HG02938 (cell line): ENCODE measurements around the gene RTEL1.

Experiments used
- ATAC-seq: cut with Tn5 transposase; IDR thresholded peaks from one replicate; pipeline ENCODE4 v1.9.1; 2021; ENCODE audit warnings: mild to moderate bottlenecking, moderate library complexity; ENCODE audit not compliant: unreplicated experiment

RTEL1 gene

DNA sequence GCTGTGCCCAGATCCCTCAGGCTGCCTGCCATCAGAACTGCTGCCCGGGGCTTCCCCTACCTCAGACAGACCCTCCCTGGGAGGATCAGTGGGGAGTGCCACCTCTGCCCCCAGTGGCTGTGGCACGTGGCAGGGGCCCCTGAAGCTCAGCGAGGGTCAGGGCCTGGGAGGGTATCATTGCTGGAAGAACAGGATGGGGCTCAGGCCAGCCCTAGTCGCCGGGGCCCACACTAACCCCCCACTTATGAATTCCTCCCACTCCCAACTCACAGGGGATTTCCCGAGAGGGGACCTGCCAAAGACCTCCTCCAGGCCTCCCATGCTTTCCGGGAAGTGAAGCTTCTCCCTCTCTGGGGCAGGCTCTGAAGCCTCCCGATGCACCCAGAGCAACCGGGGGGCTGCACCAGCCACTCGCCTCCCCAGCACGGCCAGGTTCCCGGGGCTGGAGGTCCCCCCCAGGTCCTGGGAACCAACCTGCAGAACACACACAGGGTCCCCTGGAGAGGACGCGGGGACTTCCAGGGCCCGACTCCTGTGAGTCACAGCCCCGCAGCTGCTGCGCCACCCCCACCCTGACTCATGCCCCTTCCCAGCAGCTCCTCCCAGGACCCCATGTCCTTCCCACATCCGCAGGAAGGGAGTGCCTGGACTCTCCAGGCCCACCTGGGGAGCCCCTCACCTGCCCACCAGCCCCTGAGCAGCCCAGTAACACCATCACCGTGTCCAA, 40.8 kb downstream of the RTEL1 start:
- no peak for ATAC-seq

DNA sequence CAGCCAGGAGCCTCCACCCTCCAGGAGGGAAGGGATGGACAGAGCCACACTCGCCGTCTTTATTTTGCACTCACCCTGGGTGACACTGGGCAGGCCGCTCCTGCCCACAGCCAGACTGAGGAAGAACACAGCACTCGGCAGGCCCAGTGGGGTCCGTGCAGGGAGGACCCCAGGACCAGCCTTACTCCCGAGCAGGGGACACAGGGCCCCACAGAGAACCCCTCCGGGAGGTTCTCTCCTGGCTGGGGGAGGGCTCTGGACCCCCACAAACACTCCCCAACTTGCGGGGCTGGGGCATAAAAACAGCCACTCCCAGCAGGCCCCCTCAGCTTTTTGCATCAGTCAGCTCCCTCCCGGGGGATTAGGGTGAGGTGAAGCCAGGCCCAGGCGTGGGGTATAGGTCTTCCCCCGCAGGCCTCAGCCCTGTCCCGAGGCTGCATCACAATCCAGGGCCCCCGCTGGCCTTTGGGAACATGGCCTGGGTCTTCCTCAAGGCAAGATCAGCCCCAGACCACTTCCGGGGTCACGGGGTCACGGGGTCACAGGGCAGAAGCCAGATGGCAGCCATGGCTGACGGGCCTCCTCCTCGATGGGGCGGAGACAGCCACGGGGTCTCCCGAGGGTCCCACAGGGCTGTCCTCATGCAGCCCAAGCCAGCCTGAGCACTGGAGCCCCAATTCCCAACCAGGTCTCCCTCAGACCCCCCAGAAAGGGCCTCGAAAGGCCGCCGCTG, 41.5 kb downstream of the RTEL1 start:
- ATAC-seq = no peak

GRCh38 chr20:63700199-63701050, 42.3 kb downstream of the RTEL1 start:
- no peak for ATAC-seq

DNA sequence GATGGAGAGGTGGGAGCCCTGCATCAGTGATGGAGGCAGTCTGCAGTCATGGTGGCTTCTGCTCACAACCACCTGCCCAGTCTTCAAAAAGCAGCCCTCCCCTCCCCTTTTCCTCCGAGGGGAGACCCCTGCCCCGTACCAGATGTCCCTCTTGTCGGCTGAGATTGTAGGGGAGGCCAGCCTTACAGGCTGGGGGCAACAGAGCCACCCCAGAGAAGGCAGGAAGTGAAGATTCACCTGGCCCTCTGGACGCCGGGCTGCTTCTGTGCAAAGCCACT, 42.9 kb downstream of the RTEL1 start:
- no peak for ATAC-seq

DNA sequence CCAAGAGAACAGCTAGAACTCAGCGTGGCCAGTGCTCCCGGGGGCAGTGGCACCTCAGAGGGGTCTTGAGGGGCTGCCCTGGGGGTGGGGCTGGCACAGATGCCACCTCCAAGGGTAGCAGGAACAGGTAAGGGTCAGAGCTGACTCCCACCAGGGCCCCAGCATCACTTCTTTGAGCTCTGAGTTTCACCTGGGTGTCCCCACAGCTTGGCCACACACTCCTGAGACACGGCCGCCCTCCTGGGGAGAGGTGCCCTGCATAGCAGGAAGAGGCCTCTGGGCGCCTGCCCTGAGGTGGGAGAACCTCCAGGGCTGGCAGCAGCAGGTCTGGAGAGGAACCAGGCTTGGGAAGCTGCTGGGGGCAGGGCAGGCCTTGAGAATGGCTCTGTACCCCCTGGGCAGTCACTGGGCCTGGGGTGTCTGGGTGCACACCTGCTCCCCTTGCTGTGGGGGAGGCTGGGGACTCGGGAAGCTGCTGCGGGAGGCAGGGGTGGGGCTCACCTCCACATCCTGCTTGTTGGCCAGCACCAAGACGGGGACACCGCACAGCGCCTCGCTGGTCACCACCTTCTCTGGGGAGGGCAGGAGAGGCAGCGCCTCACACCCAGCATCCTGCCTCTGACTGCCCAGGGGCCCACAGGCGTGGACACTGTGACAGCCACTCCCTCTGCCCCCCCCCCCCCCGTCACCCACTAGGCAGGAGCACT, 43.4 kb downstream of the RTEL1 start:
- ATAC-seq = no peak

DNA sequence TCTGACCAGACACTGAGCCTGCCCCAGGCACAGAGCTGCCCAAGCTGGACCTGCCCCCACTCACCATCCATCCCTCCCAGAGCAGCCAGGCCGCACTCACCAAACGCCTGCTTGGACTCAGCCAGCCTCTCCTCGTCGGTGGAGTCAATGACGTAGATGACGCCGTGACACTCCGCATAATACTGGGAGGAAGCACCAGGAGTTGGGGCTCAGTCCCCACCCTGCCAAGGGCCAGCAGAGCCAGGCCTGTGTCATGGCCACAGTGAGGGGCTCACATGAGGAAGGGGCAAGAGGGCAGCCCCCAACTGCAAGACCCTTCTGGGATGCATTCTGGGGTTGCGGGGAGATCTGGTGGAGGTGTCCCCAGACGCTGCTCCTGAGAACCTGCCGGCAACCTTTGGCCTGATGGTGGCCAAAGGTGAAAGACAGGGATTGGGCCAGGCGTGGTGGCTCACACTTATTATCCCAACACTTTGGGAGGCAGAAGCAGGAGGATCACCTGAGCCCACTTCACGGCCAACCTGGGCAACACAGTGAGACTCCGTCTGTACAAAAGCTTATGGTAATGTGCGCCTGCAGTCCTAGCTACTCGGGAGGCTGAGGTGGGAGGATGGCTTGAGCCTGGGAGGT, 44.0 kb downstream of the RTEL1 start:
- no peak for ATAC-seq

DNA sequence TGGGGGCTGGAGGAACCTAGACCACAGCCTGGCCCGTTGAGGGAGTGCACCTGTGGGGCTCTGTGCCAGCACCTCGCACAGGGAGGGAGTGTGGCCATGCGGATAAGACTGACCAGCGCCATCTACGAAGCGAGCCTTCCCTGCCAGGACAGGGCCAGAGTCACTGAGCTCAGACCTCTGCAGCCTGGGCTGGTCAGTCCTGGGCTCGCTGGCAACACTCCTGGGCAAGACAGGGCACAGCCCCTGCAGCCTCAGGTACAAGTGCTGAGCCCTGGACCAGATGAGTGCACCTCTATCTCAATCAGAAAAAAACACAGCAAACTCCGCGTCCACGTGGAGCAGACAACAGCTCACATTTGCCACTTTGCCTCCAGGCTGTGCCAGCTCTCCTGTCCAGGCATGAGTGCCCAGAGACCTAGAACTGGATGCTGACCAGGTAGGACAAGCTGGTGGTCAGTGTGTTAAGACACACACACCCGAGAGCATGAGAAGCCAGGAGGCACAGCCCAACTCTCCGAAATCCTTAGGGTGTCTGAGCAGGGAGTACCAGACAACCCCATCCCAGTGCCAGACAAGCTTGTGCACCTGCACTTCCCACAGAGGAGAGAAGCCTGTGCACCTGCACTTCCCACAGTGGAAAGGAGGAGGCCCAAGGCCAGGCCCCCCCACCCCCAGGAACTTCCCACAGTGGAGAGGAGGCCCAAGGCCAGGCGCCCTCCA, 44.8 kb downstream of the RTEL1 start:
- ATAC-seq = no peak

- ATAC-seq = no peak
These were observed 45.4 kb downstream of the RTEL1 start for GRCh38 chr20:63703471-63703975.

DNA sequence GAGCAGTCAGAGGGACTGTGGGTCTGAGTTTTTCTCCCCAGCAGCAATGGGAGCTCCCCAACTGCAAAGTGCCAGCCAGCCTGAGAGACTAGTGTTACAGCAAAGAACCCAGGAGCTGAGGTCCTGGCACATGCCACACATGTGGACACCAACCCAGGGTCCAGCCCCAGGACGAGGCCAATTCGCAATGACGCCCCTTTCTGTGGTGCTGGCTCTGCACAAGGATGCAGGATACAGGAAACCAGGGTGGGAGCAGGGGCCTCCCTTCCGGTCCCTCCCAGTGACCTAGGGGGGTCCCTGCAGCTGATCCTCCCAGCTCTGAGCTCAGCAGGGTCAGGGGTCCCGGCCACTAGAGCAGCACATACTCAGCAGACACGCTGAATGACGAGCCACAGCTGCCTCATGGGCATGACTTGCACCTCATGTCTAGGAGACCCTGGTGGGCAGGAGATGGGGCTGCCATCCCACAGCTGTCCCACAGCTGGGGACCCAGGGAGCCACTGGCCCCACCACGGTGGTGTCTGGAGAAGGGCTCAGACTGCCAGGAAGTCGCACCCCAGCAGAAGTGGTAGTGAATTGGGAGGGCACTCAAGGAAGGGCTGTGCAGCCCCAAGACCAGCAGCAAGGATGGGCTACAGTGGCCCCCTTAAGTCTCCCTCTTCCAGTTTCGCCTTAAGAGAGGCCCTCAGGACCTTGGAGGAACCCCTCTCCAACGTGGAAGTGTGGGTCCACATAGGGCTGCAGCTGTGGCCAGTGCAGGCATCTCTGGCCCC, 46.0 kb downstream of the RTEL1 start:
- ATAC-seq = no peak

- no peak for ATAC-seq
These were observed 46.6 kb downstream of the RTEL1 start for GRCh38 chr20:63704749-63705117.

GRCh38 chr20:63705232-63706026, 47.3 kb downstream of the RTEL1 start:
- ATAC-seq = no peak

GRCh38 chr20:63706027-63706695, 48.0 kb downstream of the RTEL1 start:
- ATAC-seq = no peak

DNA sequence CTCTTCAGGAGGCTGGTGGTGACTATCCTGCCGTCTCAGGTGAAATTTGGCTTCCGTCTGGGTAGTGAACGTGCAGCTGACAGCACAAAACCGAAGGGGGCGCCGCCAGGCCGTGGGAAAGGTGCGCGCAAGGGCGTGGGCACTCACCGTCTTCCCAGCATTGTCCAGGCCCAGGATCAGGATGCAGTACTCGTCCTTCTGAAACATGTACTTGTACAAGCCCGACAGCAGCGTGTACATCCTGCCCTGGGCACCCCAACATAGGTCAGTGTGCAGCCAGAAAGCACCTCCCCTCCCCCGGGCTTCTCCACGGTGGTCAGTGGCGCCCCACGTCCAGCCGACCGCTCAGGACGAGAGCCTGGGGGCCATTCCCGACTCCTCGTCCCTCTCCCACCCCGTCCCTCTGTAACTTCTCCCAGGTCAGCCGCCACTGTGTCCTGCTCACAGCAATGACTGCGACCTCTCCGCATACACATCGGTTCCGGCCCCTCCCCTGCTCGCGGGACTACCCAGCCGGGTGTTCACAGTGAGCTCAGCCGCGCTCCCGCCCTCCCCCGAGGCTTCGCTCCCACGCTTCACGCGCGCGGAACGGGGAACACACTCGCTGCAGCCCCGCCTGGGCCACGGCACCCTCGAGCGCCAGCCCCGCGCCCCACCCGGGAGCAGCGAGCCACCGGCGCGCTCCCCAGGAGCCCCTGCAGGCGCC, 48.9 kb downstream of the RTEL1 start:
- ATAC-seq = peak; percentile 28

GRCh38 chr20:63707558-63708300, 49.6 kb downstream of the RTEL1 start, which contains the start of the genes ARFRP1 and ZGPAT:
Gene ARFRP1, minus strand, starts transcription at chr20:63707976. Its CDS starts 885 bp downstream, at chr20:63707091.
Gene ZGPAT, plus strand, starts transcription at chr20:63708039. Its CDS starts 542 bp downstream, at chr20:63708581.
- peak; percentile 39 for ATAC-seq

GRCh38 chr20:63708301-63709148, 50.4 kb downstream of the RTEL1 start:
- peak; percentile 30 for ATAC-seq
